ENCODE data around the gene RIPK4. TPM values are rescaled to one million over a fixed set of nuclear protein-coding genes. Genes with fewer than 3 reads are reported as not detected.

RIPK4 gene
- total RNA-seq, 1 experiment from 2014 or later = 16.0 TPM

DNA sequence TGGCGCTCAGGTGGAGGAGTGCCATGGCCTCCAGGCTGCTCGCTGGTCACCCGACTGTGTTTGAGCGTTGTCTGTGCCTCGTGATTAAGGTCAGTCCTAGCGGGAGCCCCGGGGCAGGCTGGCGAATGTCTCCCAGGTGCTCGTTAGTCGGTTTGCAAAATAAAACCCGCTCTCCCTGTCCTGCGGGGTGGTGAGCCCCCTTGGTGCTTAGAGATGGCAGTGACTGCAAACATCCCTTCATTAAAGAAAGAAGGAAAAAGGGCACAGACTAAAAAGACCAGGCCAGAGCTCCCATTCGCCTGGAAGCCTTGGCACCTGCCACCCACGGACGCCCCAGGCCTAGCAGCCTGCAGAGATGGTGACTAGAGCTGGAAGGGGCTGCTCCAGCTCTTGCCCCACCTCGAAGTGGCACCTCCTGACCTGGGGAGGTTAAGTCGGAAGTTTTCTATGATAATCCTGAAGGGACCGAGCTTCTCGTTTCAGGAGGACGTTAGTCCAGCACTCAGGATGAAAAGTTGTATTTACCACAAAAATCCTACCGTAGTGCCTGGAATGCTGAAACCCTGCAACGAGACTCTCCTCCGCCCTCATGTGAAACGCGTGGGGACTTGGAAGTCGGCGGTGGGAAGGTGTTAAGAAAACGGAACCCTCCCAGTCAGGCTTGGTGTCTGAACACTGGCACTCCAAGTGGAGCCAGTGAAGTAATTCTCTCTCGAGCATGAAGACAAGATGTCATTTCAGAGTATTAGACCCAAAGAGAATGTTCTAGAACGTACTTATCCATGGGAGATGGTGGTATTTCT, 24.6 kb downstream of the RIPK4 start:
- ChIA-PET CTCF (no interaction called here), POLR2A (ENCODE audit: low non-redundant PET) (no interaction called here)
- no peaks in the 10 kb centered on the region for H3K9me3 ChIP-seq (ENCODE audit: low read depth, low read length, poor library complexity, severe bottlenecking)
- no peak overlapping the region for H3K4me3 ChIP-seq (ENCODE audit: low read depth, low read length, poor library complexity, severe bottlenecking)
- BruUV-seq (replicated peaks) = no TSS peak
- H3K27me3 ChIP-seq (replicated peaks; ENCODE audit: insufficient read depth, low read depth, low read length, poor library complexity) = no peaks in the 10 kb centered on the region
- no peaks in the 10 kb centered on the region for H3K4me1 ChIP-seq (ENCODE audit: insufficient read depth, low read length, poor library complexity, severe bottlenecking)
- no peak overlapping the region for H3K27ac ChIP-seq (ENCODE audit: low read depth, low read length, poor library complexity, severe bottlenecking)
- TF ChIP-seq EZH2 (IDR thresholded peaks at IDR 0.05; ENCODE audit: borderline replicate concordance, low read depth, low read length, poor library complexity, severe bottlenecking) = no peak
- TF ChIP-seq, protein P1, sequence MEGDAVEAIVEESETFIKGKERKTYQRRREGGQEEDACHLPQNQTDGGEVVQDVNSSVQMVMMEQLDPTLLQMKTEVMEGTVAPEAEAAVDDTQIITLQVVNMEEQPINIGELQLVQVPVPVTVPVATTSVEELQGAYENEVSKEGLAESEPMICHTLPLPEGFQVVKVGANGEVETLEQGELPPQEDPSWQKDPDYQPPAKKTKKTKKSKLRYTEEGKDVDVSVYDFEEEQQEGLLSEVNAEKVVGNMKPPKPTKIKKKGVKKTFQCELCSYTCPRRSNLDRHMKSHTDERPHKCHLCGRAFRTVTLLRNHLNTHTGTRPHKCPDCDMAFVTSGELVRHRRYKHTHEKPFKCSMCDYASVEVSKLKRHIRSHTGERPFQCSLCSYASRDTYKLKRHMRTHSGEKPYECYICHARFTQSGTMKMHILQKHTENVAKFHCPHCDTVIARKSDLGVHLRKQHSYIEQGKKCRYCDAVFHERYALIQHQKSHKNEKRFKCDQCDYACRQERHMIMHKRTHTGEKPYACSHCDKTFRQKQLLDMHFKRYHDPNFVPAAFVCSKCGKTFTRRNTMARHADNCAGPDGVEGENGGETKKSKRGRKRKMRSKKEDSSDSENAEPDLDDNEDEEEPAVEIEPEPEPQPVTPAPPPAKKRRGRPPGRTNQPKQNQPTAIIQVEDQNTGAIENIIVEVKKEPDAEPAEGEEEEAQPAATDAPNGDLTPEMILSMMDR (conservative IDR thresholded peaks at IDR 0.05; ENCODE audit: low read depth, low read length) = no peak
- DNase-seq (ENCODE audit: low spot score) = no peak
- intact Hi-C loops (cut with micrococcal nuclease; ENCODE audit: unreplicated experiment) = no loop called here
- peaks cover 94% of the 10 kb centered on the region for H3K36me3 ChIP-seq (ENCODE audit: insufficient read depth, low read length, poor library complexity, severe bottlenecking)

GRCh38 chr21:41741253-41742072, 25.4 kb downstream of the RIPK4 start:
- no peak for DNase-seq (ENCODE audit: low spot score)
- H3K9me3 ChIP-seq (ENCODE audit: low read depth, low read length, poor library complexity, severe bottlenecking) = no peaks in the 10 kb centered on the region
- ChIA-PET POLR2A (ENCODE audit: low non-redundant PET) (no interaction called here), CTCF (no interaction called here)
- no TSS peak for BruUV-seq (replicated peaks)
- no peaks in the 10 kb centered on the region for H3K27me3 ChIP-seq (replicated peaks; ENCODE audit: insufficient read depth, low read depth, low read length, poor library complexity)
- H3K4me1 ChIP-seq (ENCODE audit: insufficient read depth, low read length, poor library complexity, severe bottlenecking) = no peaks in the 10 kb centered on the region
- no peak overlapping the region for H3K4me3 ChIP-seq (ENCODE audit: low read depth, low read length, poor library complexity, severe bottlenecking)
- H3K36me3 ChIP-seq (ENCODE audit: insufficient read depth, low read length, poor library complexity, severe bottlenecking) = peaks cover 86% of the 10 kb centered on the region
- H3K27ac ChIP-seq (ENCODE audit: low read depth, low read length, poor library complexity, severe bottlenecking) = no peak overlapping the region
- intact Hi-C loops (cut with micrococcal nuclease; ENCODE audit: unreplicated experiment) = no loop called here
- TF ChIP-seq, protein P1 (conservative IDR thresholded peaks at IDR 0.05; ENCODE audit: low read depth, low read length) = no peak
- no peak for TF ChIP-seq EZH2 (IDR thresholded peaks at IDR 0.05; ENCODE audit: borderline replicate concordance, low read depth, low read length, poor library complexity, severe bottlenecking)

DNA sequence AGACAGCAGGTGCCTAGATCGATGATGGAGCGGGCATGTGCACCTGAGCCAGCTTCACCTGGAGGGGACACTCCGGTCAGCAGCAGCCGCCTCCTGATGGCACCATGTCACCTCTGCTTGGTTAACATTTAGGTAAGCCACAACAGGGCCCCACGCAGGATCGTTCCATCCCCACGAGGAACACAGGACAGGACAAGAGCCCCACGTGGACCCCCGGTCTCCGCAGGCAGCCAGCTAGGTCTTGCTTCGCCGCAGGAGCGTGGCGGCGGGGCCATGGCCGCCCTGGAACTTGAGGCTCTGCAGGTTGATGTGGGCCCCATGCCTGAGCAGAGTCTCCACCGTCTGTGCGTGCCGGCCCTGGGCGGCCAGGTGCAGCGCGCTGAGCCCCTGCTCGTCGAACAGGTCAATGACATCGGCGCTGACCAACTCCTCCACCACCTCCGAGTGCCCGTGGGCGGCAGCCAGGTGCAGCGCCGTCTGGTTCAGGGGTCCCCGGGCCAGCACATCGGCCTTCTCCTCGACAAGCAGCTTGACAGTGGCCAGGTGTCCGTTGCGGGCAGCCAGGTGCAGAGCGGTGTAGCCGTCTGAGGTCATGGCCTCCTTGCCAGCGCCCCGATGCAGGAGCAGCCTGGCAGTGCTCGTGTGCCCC, 26.1 kb downstream of the RIPK4 start:
- no peaks in the 10 kb centered on the region for H3K4me1 ChIP-seq (ENCODE audit: insufficient read depth, low read length, poor library complexity, severe bottlenecking)
- ChIA-PET POLR2A (ENCODE audit: low non-redundant PET) (no interaction called here), CTCF (no interaction called here)
- TF ChIP-seq, protein P1 (conservative IDR thresholded peaks at IDR 0.05; ENCODE audit: low read depth, low read length) = no peak
- no peak for TF ChIP-seq EZH2 (IDR thresholded peaks at IDR 0.05; ENCODE audit: borderline replicate concordance, low read depth, low read length, poor library complexity, severe bottlenecking)
- DNase-seq (ENCODE audit: low spot score) = no peak
- H3K9me3 ChIP-seq (ENCODE audit: low read depth, low read length, poor library complexity, severe bottlenecking) = no peaks in the 10 kb centered on the region
- BruUV-seq (replicated peaks) = no TSS peak
- H3K27ac ChIP-seq (ENCODE audit: low read depth, low read length, poor library complexity, severe bottlenecking) = no peak overlapping the region
- intact Hi-C loops (cut with micrococcal nuclease; ENCODE audit: unreplicated experiment) = no loop called here
- peaks cover 79% of the 10 kb centered on the region for H3K36me3 ChIP-seq (ENCODE audit: insufficient read depth, low read length, poor library complexity, severe bottlenecking)
- H3K4me3 ChIP-seq (ENCODE audit: low read depth, low read length, poor library complexity, severe bottlenecking) = no peak overlapping the region
- H3K27me3 ChIP-seq (replicated peaks; ENCODE audit: insufficient read depth, low read depth, low read length, poor library complexity) = no peaks in the 10 kb centered on the region
